HUES48 (cell line): ENCODE results near the gene FAM163B.

Experiments used
- H3K27ac ChIP-seq: one replicate; pipeline ENCODE4 v1.7.0; 2013; ENCODE audit warnings: low read depth, low read length, inconsistent platforms
- H3K27me3 ChIP-seq: 2 replicates; pipeline ENCODE4 v1.6.1; 2013; ENCODE audit warnings: mild to moderate bottlenecking, low read length; ENCODE audit not compliant: control insufficient read depth, insufficient read depth
- H3K36me3 ChIP-seq: 2 replicates; pipeline ENCODE4 v1.6.1; 2013; ENCODE audit warnings: low read length; ENCODE audit not compliant: control insufficient read depth, insufficient read depth
- H3K4me1 ChIP-seq: 2 replicates; pipeline ENCODE4 v1.6.1; 2013; ENCODE audit warnings: mild to moderate bottlenecking, low read length; ENCODE audit not compliant: control insufficient read depth, insufficient read depth
- H3K4me3 ChIP-seq: 2 replicates; pipeline ENCODE4 v1.5.1; 2013; ENCODE audit warnings: mild to moderate bottlenecking, low read depth, low read length
- H3K9ac ChIP-seq: 2 replicates; pipeline ENCODE4 v1.6.1; 2013; ENCODE audit warnings: mild to moderate bottlenecking, low read depth, low read length, moderate library complexity
- H3K9me3 ChIP-seq: 2 replicates; pipeline ENCODE4 v1.6.1; 2013; ENCODE audit warnings: low read length; ENCODE audit not compliant: control insufficient read depth, insufficient read depth

FAM163B gene

GRCh38 chr9:133638076-133638475 is 28.9 kb upstream of the FAM163B start:
- Histone ChIP-seq H3K4me1 (peaks cover 24% of the 10 kb centered on the region), H3K27me3 (no peaks in the 10 kb centered on the region), H3K9me3 (no peaks in the 10 kb centered on the region), H3K9ac (no peak overlapping the region), H3K4me3 (no peak overlapping the region), H3K27ac (no peak overlapping the region), H3K36me3 (no peaks in the 10 kb centered on the region)

GRCh38 chr9:133637451-133638055 is 28.4 kb upstream of the FAM163B start:
- peaks cover 24% of the 10 kb centered on the region for H3K4me1 ChIP-seq
- H3K27me3 ChIP-seq: no peaks in the 10 kb centered on the region
- no peaks in the 10 kb centered on the region for H3K36me3 ChIP-seq
- no peak overlapping the region for H3K27ac ChIP-seq
- no peak overlapping the region for H3K4me3 ChIP-seq
- no peaks in the 10 kb centered on the region for H3K9me3 ChIP-seq
- H3K9ac ChIP-seq: 0 out of 2 replicates have a peak overlapping the region, but pooled peaks have one; percentile 6

- Histone ChIP-seq H3K36me3 (no peaks in the 10 kb centered on the region), H3K4me1 (peaks cover 24% of the 10 kb centered on the region), H3K27ac (no peak overlapping the region), H3K4me3 (no peak overlapping the region), H3K9me3 (no peaks in the 10 kb centered on the region), H3K27me3 (no peaks in the 10 kb centered on the region), H3K9ac (no peak overlapping the region)
These were observed 27.7 kb upstream of the FAM163B start for GRCh38 chr9:133636902-133637301.

- Histone ChIP-seq H3K27ac (no peak within 1 kb of the TSS), H3K9me3 (no peaks in the 10 kb centered on the region), H3K27me3 (no peaks in the 10 kb centered on the region), H3K4me3 (no peak within 1 kb of the TSS), H3K4me1 (peaks cover 24% of the 10 kb centered on the region), H3K9ac (no peak within 1 kb of the TSS), H3K36me3 (no peaks in the 10 kb centered on the region)
These were observed 26.6 kb upstream of the FAM163B start, which contains the start of gene DBH for GRCh38 chr9:133635533-133636531. Gene DBH, plus strand, starts transcription at chr9:133636363. Its CDS starts 9 bp downstream, at chr9:133636372.

- H3K27me3 ChIP-seq: no peaks in the 10 kb centered on the region
- H3K9me3 ChIP-seq: no peaks in the 10 kb centered on the region
- H3K36me3 ChIP-seq: no peaks in the 10 kb centered on the region
- no peak overlapping the region for H3K27ac ChIP-seq
- H3K9ac ChIP-seq: no peak overlapping the region
- no peak overlapping the region for H3K4me3 ChIP-seq
- H3K4me1 ChIP-seq: peaks cover 24% of the 10 kb centered on the region
These were observed 25.9 kb upstream of the FAM163B start for GRCh38 chr9:133635098-133635497.

- Histone ChIP-seq H3K9me3 (no peaks in the 10 kb centered on the region), H3K27me3 (no peaks in the 10 kb centered on the region), H3K27ac (no peak overlapping the region), H3K9ac (no peak overlapping the region), H3K4me1 (peaks cover 24% of the 10 kb centered on the region), H3K36me3 (no peaks in the 10 kb centered on the region), H3K4me3 (no peak overlapping the region)
These were observed 25.0 kb upstream of the FAM163B start for GRCh38 chr9:133634081-133634691.

GRCh38 chr9:133633681-133634080 is 24.5 kb upstream of the FAM163B start:
- H3K4me3 ChIP-seq: no peak overlapping the region
- H3K27ac ChIP-seq: no peak overlapping the region
- no peaks in the 10 kb centered on the region for H3K36me3 ChIP-seq
- H3K27me3 ChIP-seq: no peaks in the 10 kb centered on the region
- peaks cover 24% of the 10 kb centered on the region for H3K4me1 ChIP-seq
- no peaks in the 10 kb centered on the region for H3K9me3 ChIP-seq
- H3K9ac ChIP-seq: no peak overlapping the region

GRCh38 chr9:133632806-133633680 is 23.9 kb upstream of the FAM163B start:
- Histone ChIP-seq H3K9ac (no peak overlapping the region), H3K27ac (no peak overlapping the region), H3K4me3 (no peak overlapping the region), H3K4me1 (peaks cover 20% of the 10 kb centered on the region), H3K27me3 (no peaks in the 10 kb centered on the region), H3K36me3 (no peaks in the 10 kb centered on the region), H3K9me3 (no peaks in the 10 kb centered on the region)

GRCh38 chr9:133631111-133631510 is 21.9 kb upstream of the FAM163B start:
- H3K27ac ChIP-seq: no peak overlapping the region
- H3K27me3 ChIP-seq: no peaks in the 10 kb centered on the region
- no peak overlapping the region for H3K4me3 ChIP-seq
- no peaks in the 10 kb centered on the region for H3K36me3 ChIP-seq
- no peak overlapping the region for H3K9ac ChIP-seq
- H3K9me3 ChIP-seq: no peaks in the 10 kb centered on the region
- H3K4me1 ChIP-seq: peaks cover 12% of the 10 kb centered on the region; the same call in 1 of the 2 replicates
